Stimulated activated CD8-positive, alpha-beta memory T cell treated with anti-CD3 and anti-CD28 coated beads, Interleukin-4, amount 100 ng/mL, for 1 hour (primary cell): ENCODE results near the gene PLBD2.

ENCODE experiments used
- DNase-seq, 2 donors: peaks; one replicate each; pipeline ENCODE4 v3.0.0-alpha.2; 2020; ENCODE audit warnings: low read depth in 2 of 2, low spot score in 1 of 2

Gene PLBD2

DNA sequence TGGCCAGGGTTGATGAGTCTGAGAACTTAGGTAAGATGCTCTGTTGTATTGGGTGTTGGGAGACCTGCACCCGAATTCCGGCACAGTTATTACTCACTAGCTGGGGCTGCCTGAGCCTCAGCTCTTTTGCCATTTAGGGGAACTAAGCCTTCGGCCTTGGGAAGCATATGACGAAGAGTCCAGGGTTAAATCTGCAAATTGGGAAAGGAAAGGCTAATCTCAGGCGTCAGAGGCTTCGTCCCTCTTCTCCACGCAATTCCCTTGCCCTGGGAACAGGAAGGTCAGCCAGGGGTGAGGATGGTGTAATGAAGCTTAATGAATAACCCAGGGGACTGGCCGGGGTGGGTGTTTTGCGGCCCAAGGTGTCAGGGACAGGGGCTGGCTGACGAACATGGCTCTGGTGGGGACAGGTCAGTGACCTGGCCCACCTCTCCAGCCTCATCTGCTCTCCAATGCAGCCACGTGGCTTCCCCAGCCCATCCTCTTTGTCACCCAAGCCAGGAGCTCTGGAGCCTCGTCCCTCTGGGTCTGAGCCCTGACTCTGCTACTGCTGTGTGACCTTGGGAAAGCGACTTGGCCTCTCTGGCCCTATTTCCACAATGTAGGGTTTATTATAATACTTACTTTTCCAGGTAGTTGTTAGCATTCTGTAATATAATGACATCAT, 60.0 kb downstream of the PLBD2 start:
- DNase-seq, result no peak

DNA sequence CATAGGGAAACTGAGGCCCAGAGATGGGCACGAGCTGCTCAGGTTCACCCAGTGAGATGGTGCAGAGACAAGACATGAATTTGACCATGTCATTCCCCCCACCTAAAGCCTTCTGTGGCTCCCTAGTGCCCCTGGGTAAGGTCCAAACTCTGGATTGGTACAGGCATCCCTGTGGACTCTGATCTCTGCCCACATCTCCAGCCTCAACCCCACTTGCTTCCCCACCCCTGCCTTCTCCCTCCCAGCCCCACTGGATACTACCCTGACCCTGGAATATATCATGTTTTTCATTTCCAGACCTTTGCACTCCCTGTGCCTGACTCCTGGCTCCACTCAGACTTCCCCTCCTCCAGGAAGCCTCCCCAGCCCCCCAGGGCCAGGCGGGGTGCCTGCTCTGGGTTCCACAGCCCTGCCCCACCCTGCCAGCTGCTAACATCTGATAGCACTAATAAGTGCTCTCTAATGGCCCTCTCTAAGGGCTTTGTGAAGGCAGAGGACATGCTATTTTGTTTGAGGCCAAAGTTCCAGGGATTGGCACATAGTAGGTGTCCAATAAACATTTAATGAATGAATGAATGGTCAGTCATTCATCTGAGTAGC, 62.7 kb downstream of the PLBD2 start:
- DNase-seq, result no peak

DNA sequence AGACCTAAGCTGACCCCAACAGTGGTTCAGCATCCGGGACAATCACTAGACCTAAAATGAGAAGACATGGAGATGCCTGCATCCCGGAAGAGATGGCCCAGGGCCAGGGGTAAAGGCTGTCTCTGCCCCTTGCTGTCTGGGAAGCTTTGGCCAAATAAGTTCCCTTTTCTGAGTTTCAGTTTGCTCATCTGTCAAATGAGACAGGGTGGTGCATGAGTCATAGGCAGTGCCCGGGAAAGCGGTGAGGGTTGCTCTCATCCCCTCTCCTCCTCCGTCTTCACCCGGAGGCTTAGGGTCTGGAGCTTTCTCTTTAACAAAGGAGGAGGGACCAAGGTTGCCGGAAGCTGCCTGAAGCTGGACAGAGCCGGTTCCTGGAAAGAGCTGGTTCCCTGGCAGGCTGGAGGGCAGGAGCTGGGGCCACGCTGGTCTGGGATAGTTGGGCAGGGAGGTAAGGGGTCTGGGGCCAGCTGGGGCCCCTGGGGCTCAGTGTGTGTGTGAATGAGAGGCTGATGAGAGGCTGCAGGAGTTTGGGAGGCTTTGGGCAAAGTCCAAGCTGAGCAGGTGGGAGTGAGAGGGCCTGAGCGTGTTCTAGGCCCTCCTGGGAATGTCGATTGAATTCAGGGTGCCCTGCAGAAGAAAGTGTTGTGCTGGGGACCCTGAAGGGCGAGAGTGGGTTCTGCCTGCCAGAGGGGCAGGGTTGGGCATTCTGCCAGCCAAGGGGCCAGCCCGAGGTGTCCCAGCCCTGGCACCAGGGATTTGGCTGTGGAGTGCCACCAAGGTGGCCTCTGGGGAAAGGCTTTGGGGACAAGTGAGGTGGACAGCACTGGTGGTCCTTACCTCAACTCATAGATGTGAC, 63.9 kb downstream of the PLBD2 start, which contains the start of gene SDSL:
TSS of gene SDSL (plus strand) at position 351 of the 856 bp plus-strand sequence. CDS start 5,603 bp downstream, outside the sequence.
- no peak for DNase-seq

DNA sequence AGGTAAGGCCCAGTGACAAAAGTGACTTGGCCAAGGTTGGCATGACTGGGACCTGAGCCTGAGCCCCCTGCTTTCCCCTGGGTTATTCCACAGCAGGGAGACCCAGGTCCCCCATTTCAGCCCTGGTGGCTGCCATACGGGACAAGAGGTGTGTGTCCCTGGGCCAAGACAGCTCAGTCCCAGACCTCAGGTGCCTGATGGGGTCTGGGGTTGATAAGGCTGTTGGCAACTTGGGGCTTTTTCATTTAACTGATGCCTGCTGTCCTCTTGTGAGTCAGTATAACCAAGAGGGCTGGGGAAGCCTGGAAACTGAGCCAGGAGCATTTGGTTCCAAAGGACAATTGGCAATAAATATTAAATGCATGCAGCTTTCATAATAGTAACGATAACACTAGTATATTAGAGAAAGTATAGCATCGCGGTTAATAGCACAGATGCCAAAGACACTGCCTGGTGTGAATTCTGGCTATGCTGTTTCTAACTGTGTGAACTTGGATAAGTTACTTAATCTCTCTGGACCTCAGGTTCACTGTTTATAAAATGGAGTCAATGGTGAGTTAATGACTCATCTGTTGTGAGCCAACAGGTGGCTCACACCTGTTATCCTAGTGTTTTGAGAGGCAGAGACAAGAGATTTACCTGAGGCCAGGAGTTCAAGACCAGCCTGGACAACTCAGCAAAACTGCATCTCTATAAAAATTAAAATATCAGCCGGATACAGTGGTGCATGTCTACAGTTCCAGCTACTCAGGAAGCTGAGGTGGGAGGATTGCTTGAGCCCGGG, 64.7 kb downstream of the PLBD2 start:
- no peak for DNase-seq

DNA sequence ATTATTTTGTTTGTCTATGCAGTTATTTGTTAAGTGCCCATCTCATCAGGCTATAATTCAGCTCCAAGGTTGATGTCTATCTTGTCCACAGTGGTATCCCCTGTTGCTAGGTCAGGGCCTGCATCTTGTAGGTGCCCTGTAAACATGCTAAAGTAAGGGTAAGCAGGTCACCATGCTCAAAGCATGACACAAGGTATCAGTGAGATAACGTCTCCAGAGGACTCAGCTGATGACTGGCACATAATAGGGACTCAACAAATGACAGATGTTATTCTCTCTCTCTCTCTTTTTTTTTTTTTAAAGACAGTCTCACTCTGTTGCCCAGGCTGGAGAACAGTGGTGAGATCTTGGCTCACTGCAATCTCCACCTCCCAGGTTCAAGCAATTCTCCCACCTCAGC, 66.1 kb downstream of the PLBD2 start:
- DNase-seq, result no peak

DNA sequence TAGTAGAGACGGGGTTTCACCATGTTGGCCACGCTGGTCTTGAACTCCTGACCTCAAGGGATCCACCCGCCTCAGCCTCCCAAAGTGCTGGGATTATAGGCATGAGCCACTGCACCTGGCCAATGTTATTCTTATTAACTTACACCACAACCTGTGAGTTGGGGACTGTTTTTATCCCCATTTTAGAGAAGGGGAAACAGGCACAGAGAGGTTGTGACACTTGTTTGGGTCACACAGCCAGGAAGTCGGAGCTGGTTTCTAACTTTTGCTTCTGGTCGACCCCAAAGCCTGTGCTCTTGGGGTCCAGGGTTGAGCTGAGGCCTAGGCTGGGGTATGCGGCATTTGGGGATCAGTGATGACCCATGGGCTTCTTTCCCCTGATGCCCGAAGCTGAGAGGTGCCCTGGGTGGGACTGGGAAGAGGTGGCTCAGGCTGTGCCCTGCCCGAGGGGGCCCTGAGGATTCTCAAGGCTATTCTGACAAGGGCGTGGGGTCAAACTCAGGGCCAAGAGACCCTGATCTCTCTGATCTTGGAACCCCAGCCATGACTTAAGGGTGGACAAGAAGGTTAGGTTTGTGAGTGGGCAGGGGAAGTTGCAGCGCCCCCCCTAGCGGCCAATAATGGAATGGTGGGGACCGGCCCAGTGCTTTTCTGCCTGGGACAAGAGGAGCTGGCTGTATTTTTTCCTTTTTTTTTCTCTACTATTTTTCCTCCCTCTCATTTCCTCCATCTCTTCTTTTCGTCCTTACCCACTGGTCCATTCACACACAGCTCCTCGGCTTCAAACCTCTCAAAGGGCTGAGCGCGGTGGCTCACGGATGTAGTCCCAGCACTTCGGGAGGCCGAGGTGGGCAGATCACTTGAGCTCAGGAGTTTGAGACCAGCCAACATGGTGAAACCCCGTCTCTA, 66.8 kb downstream of the PLBD2 start:
- DNase-seq, result peak in 1 of 2 donors; percentile 14

DNA sequence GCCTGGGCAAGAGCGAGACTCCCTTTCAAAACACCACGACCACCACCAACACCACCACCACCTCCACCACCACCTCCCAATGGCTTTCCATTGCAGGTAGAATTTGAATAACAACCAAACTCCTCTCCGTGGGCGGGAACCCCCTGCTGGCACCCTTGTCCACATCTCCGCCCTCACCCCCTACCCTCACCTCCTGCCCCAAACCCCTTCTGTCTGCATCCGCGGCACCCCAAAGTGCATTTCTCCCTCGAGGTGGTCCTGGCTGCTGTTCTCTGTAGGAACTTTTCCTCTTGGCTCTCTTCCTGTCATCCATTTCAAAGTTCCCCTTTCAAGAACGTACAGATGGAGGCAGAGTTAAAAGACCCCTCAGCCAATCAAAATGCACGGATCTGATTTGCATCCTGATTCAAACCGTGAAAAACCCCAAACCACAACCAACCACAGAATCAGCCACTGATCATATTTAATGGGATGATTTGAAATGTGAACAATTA, 67.6 kb downstream of the PLBD2 start:
- DNase-seq, result no peak

DNA sequence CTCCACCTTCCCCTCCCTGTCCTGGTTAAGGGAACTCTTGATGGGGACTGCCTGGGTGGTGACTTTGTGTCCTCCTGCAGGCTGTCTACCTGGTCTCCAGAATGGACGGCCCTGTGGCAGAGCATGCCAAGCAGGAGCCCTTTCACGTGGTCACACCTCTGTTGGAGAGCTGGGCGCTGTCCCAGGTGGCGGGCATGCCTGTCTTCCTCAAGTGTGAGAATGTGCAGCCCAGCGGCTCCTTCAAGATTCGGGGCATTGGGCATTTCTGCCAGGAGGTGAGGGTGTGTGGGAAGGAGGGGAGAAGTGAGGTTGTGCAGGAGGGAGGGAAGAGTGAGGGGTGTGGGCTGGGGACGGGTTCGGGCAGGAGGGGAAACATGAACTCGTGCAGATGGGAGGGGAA, 69.5 kb downstream of the PLBD2 start:
- DNase-seq, result no peak

DNA sequence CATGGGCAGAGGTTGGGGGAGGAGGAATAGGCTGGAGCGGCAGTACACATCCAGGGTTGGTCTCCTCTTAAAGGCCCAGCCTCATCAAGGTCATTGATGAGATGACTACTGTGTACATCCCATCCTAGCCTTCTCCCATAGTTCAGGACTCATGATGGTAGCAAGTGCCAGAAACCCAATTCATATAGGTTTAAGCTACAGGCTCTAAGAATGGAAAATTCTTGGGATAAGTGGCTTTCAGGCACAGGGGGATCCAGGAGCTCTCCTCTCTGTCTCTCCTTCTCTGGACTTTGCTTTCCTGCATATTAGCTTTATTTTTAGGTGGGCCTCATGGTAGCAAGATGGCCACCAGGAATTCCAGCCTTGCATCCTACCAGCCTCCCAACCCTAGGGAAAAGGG, 70.1 kb downstream of the PLBD2 start:
- DNase-seq, result no peak

DNA sequence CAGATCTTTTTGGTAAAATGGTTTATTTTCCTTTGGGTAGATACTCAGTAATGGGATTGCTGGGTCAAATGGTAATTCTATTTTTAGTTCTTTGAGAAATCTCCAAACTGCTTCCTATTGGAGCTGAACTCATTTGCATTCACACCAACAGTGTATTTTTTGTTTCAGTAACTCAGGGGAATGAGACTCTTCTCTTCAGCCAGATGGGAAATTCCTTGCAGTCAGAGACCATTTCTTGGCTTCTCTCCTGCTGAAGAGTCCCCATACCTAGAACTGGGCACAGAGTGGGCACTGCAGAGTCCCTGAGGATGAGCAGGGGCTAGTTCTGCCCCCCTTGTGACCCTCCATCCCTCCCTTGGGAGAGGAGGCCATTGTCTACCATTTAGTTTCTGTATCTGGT, 74.6 kb downstream of the PLBD2 start:
- DNase-seq, result no peak

DNA sequence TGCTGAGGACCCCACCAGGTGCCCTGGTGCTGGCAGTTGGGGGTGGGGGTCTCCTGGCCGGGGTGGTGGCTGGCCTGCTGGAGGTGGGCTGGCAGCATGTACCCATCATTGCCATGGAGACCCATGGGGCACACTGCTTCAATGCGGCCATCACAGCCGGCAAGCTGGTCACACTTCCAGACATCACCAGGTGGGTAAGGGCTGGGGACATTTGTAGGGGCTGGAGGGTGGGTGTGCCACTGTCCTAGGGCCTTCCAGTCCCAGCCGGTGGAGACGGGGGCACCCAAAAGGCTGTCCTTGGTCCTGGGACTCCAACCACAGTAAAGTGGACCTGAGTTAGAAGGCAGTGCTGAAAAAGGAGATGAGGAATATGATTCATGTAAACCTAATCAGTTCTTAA, 77.0 kb downstream of the PLBD2 start:
- no peak for DNase-seq

DNA sequence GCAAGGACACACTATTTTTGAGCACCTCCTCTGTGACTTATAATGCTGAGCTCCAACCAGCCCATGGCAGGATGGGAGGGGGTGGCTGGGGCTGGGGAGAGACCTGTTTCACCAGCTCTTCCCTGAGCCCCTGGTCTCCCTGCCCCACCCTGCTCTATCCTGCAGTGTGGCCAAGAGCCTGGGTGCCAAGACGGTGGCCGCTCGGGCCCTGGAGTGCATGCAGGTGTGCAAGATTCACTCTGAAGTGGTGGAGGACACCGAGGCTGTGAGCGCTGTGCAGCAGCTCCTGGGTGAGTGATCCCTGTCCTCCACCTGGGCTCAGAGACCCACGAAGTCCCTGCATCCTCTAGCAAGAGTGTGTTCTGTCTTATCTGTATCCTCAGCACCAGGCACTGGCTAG, 78.2 kb downstream of the PLBD2 start:
- DNase-seq, result no peak

DNA sequence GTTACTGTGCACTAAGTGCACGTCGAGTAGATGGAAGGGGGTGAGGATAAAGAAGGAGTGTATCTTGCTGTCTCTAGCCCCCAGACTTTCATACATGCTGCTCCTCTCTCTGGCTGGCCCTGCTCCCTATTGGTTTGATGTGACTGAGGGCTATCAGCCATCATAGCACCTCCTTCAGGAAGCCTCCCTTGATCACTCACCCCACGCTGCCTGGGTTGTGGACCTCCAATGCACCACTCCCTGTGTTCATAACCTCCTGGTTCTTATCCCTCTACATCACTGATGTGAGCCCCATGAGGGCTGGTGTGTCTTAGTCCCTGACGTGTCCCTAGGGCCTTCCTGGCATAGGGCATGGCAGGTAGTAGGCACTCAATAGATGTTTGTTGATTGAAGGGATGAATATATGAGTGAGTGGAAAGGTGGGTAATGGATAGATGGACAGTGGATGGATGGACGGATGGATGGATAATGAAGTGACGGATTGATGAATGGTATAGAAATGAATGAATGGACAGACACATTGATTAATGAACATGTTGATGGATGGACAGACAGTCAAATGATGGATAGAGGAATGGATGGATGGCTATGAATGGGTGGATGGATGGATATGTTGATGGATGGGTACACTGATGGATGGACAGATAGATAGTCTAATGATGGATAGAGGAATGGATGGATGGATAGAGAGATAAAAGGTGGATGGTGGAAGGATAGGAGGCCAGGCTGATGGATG, 78.8 kb downstream of the PLBD2 start:
- no peak for DNase-seq

DNA sequence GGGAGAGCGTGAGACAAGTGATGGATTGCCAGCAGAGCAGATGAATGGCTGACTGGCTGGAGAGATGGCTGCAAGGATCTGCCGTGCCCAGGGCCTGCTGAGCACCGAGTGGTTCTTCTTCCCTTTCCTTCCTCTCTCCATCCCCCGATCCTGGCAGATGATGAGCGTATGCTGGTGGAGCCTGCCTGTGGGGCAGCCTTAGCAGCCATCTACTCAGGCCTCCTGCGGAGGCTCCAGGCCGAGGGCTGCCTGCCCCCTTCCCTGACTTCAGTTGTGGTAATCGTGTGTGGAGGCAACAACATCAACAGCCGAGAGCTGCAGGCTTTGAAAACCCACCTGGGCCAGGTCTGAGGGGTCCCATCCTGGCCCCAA, 79.3 kb downstream of the PLBD2 start:
- DNase-seq, result no peak

DNA sequence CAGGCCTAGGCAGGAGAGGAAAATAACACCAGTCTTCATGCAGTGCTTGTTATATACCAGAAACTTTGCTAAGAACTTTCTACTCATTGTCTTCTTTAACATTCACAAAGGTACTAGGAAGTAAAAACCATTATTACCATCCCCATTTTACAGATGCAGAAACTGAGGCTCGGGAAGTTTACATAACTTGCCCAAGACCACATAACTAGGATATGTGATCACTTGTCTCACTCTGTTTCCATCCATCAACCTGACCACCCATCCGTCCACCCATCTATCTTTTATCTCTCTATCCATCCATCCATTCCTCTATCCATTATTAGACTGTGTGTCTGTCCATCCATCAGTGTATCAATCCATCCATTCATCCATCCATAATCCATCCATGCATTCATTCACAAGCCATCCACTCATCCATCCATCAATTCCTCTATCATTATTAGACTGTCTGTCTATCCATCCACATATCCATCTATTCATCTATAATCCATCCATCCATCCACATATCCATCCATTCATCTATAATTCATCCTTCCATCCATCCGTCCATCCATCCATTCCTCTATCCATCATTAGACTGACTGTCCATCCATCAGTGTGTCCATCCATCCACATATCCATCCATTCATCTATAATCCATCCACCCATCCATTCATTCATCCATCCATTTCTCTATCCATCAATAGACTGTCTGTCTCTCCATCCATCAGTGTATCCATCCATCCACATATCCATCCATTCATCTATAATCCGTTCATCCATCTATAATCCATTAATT, 80.3 kb downstream of the PLBD2 start:
- DNase-seq, result no peak

DNA sequence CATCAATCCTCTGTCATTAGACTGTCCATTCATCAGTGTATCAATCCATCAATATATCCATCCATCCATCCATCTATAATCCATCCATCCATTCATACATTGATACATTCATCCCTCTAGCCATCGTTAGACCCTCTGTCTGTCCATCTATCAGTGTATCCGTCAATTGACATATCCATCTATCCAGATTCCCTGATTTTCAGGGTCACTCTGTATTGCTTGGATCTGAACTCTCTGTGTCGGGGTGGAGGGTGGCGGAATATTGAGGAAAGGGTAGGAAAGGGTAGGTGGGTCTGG, 80.9 kb downstream of the PLBD2 start:
- DNase-seq, result no peak

DNA sequence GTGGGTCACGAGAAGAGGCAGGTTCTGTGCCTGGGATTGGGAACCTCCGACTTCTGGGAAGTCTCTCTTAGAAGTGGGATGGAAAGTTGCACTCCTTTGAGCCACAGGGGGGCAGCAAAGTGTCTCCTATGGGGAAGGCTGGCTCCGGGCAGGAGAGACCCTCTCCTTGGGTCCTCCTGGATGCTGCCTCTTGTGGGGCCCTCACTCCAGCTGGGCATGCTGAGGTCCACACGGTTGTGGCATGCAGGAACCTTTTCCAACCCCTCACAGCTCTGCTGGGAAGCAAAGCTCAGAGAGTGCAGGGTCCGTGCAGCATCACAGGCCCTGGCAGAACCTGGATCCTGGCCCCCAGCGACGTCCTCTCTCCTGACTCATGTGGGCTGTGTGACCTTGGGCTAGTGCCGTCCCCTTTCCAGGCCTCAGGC, 81.2 kb downstream of the PLBD2 start:
- no peak for DNase-seq

DNA sequence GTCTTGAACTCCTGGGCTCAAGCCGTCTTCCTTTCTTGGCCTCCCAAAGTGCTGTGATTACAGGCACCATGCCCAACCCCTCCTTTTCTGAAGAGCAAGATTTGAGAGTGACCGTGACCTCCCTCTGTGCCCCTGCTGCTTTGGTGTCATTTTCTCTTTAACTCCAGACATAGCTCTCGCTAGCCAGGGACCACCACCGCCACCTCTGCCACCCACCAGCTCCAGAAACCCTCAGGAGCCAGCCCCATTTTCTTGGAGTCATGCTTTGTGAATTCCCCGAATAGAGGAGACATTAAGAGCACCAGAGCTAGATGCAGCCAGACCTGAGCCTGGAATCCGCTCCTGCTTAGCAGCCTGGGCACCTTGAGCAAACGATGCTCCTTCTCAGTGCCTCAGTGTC, 81.9 kb downstream of the PLBD2 start:
- no peak for DNase-seq
